H9 (cell line): ENCODE measurements around the gene TEX51. TPM values are rescaled to one million over a fixed set of nuclear protein-coding genes. Genes with fewer than 3 reads are reported as not detected.

Experiments used
- DNase-seq: peaks from one replicate; pipeline ENCODE4 v3.0.0-alpha.2; 2017
- H2AFZ ChIP-seq: one replicate; pipeline ENCODE4 v1.6.1; 2013; ENCODE audit warnings: mild to moderate bottlenecking, low read length, control low read depth, moderate library complexity
- H2AK5ac ChIP-seq: 2 replicates; pipeline ENCODE4 v1.6.1; 2013; ENCODE audit warnings: low read length, control low read depth, mixed read lengths; ENCODE audit not compliant: insufficient read length
- H2BK120ac ChIP-seq: one replicate; pipeline ENCODE4 v1.6.1; 2013; ENCODE audit warnings: low read depth, mild to moderate bottlenecking, low read length, control low read depth, inconsistent platforms; ENCODE audit not compliant: poor library complexity, severe bottlenecking
- H2BK12ac ChIP-seq: 2 replicates; pipeline ENCODE4 v1.6.1; 2013; ENCODE audit warnings: low read length, control low read depth, mixed read lengths, low read depth; ENCODE audit not compliant: insufficient read length
- H2BK15ac ChIP-seq: 2 replicates; pipeline ENCODE4 v1.6.1; 2013; ENCODE audit warnings: low read depth, low read length, control low read depth
- H2BK20ac ChIP-seq: one replicate; pipeline ENCODE4 v1.6.1; 2013; ENCODE audit warnings: low read depth, mild to moderate bottlenecking, low read length, control low read depth, inconsistent platforms; ENCODE audit not compliant: poor library complexity, severe bottlenecking
- H2BK5ac ChIP-seq: 2 replicates; pipeline ENCODE4 v1.6.1; 2013; ENCODE audit warnings: low read length, control low read depth, mixed read lengths; ENCODE audit not compliant: insufficient read length
- H3K14ac ChIP-seq: 2 replicates; pipeline ENCODE4 v1.6.1; 2013; ENCODE audit warnings: low read length, control low read depth; ENCODE audit not compliant: insufficient read depth
- H3K18ac ChIP-seq: 2 replicates; pipeline ENCODE4 v1.6.1; 2013; ENCODE audit warnings: low read depth, mild to moderate bottlenecking, mixed read lengths, low read length, control low read depth; ENCODE audit not compliant: insufficient read length
- H3K23ac ChIP-seq: 2 replicates; pipeline ENCODE4 v1.6.1; 2013; ENCODE audit warnings: low read length, control low read depth, mixed read lengths, low read depth; ENCODE audit not compliant: insufficient read length
- H3K23me2 ChIP-seq: 2 replicates; pipeline ENCODE4 v1.6.1; 2013; ENCODE audit warnings: low read depth, mild to moderate bottlenecking, mixed read lengths, low read length, control low read depth; ENCODE audit not compliant: insufficient read length, poor library complexity, severe bottlenecking
- H3K27ac ChIP-seq: 2 replicates; pipeline ENCODE4 v1.5.1; 2013; ENCODE audit warnings: low read length, control low read depth, mixed read lengths, low read depth; ENCODE audit not compliant: insufficient read length
- H3K27me3 ChIP-seq: 2 replicates; pipeline ENCODE4 v1.6.1; 2013; ENCODE audit warnings: low read length, control low read depth, inconsistent platforms; ENCODE audit not compliant: insufficient read depth
- H3K4ac ChIP-seq: 2 replicates; pipeline ENCODE4 v1.6.1; 2013; ENCODE audit warnings: low read depth, mild to moderate bottlenecking, control low read depth, inconsistent platforms, low read length, moderate library complexity
- H3K4me1 ChIP-seq: 2 replicates; pipeline ENCODE4 v1.6.1; 2013; ENCODE audit warnings: low read length, control low read depth, inconsistent platforms; ENCODE audit not compliant: insufficient read depth
- H3K4me2 ChIP-seq: 2 replicates; pipeline ENCODE4 v1.6.1; 2013; ENCODE audit warnings: low read length, control low read depth, mixed read lengths; ENCODE audit not compliant: insufficient read length, insufficient read depth
- H3K56ac ChIP-seq: 2 replicates; pipeline ENCODE4 v1.6.1; 2013; ENCODE audit warnings: low read depth, mild to moderate bottlenecking, mixed read lengths, low read length, control low read depth; ENCODE audit not compliant: insufficient read length
- H3K79me1 ChIP-seq: 2 replicates; pipeline ENCODE4 v1.6.1; 2013; ENCODE audit warnings: low read depth, mild to moderate bottlenecking, moderate library complexity, low read length, control low read depth, inconsistent platforms; ENCODE audit not compliant: insufficient read depth, poor library complexity, severe bottlenecking
- H3K79me2 ChIP-seq: 2 replicates; pipeline ENCODE4 v1.6.1; 2013; ENCODE audit warnings: low read length, control low read depth, inconsistent platforms; ENCODE audit not compliant: insufficient read depth
- H3K9ac ChIP-seq: 2 replicates; pipeline ENCODE4 v1.6.1; 2013; ENCODE audit warnings: low read length, control low read depth, mixed read lengths; ENCODE audit not compliant: insufficient read length; ENCODE audit errors: extremely low read depth
- H3K9me3 ChIP-seq: one replicate; pipeline ENCODE4 v1.6.1; 2013; ENCODE audit warnings: low read depth, low read length, inconsistent platforms; ENCODE audit not compliant: control insufficient read depth
- H3T11ph ChIP-seq: one replicate; pipeline ENCODE4 v1.6.1; 2013; ENCODE audit warnings: mild to moderate bottlenecking, low read length, control low read depth, inconsistent platforms
- H4K20me1 ChIP-seq: one replicate; pipeline ENCODE4 v1.6.1; 2013; ENCODE audit not compliant: control insufficient read depth, insufficient read length, insufficient read depth
- H4K5ac ChIP-seq: 2 replicates; pipeline ENCODE4 v1.6.1; 2013; ENCODE audit warnings: low read depth, mild to moderate bottlenecking, mixed read lengths, low read length, control low read depth; ENCODE audit not compliant: insufficient read length
- H4K8ac ChIP-seq: replicated peaks from 2 replicates; pipeline ENCODE4 v1.6.1; 2013; ENCODE audit warnings: low read length, control low read depth, mixed read lengths, low read depth; ENCODE audit not compliant: insufficient read length
- H4K91ac ChIP-seq: 2 replicates; pipeline ENCODE4 v1.6.1; 2013; ENCODE audit warnings: low read depth, mild to moderate bottlenecking, moderate library complexity, mixed read lengths, low read length, control low read depth; ENCODE audit not compliant: insufficient read length
- H3K27ac Mint-ChIP-seq, 3 experiments: 2 replicates in 2 of 3; 3 replicates in 1 of 3; pipeline ENCODE4 v1.8.0; 2020 to 2021; ENCODE audit warnings: mixed read lengths in 3 of 3, mild to moderate bottlenecking in 1 of 3, moderate library complexity in 1 of 3
- H3K27me3 Mint-ChIP-seq: 2 replicates; pipeline ENCODE4 v1.8.0; 2021; ENCODE audit warnings: low read depth, mild to moderate bottlenecking, moderate library complexity, mixed read lengths
- H3K36me3 Mint-ChIP-seq, 3 experiments: 2 replicates in 2 of 3; 3 replicates in 1 of 3; pipeline ENCODE4 v1.8.0; 2020 to 2021; ENCODE audit warnings: low read depth in 3 of 3, mixed read lengths in 3 of 3; ENCODE audit not compliant: insufficient read depth in 1 of 3
- H3K4me1 Mint-ChIP-seq, 2 experiments: 2 replicates each; pipeline ENCODE4 v1.8.0; 2020; ENCODE audit warnings: mixed read lengths in 2 of 2
- H3K4me3 Mint-ChIP-seq, 2 experiments: 2 replicates in 1 of 2; 3 replicates in 1 of 2; pipeline ENCODE4 v1.8.0; 2020 to 2021; ENCODE audit warnings: mild to moderate bottlenecking in 2 of 2, mixed read lengths in 2 of 2, moderate library complexity in 1 of 2
- H3K9me3 Mint-ChIP-seq, 2 experiments: 2 replicates in 1 of 2; 3 replicates in 1 of 2; pipeline ENCODE4 v1.8.0; 2020; ENCODE audit warnings: mild to moderate bottlenecking in 2 of 2, mixed read lengths in 2 of 2, moderate library complexity in 1 of 2
- WGBS: extraction: QIAGEN DNeasy Blood & Tissue Kit; methylation state at CpG from one replicate; pipeline ENCODE4 v1.1.7; 2013; ENCODE audit warnings: missing lambda C conversion rate, low lambda C conversion rate, mixed read lengths; ENCODE audit not compliant: insufficient read length; ENCODE audit errors: extremely low coverage; 5-methylcytosine and 5-hydroxymethylcytosine counted together
- total RNA-seq: library from RNA; stranded (reverse); gene quantifications from 2 replicates; pipeline ENCODE4 v1.2.1, GENCODE V29; 2021
- TF ChIP-seq, protein P1 (sequence below): fragments of 200-600 bp; sonication (generic); conservative IDR thresholded peaks from 3 replicates; pipeline ENCODE4 v1.8.0; 2021; ENCODE audit warnings: antibody characterized with exemption, mild to moderate bottlenecking

The TEX51 gene
- total RNA-seq, 1 experiment from 2014 or later, result not detected

DNA sequence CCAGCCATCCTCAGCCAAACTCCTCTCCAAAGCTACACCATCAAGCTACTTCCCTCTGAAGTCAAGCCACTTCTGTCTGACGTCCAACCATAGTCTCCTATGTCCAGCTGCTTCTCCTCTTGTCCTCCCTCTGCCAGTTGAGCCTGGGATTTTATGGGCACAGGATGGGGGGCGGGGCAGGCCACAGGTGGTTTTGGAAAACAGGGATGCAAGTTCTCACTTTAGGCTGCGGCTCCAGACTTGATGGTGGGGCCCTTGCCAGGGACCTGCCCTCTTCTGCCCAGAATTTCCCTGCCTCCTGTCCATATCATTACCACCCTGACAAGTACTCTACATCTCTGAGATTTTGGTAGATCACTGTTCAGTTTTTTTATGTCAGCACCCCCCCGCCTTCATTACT, 41.6 kb downstream of the TEX51 start:
- Mint-ChIP-seq H3K27ac (no peak overlapping the region), H3K4me1 (peaks cover 26 to 27% of the 10 kb centered on the region in 2 experiments), H3K27me3 (peaks cover 89% of the 10 kb centered on the region), H3K4me3 (no peak overlapping the region), H3K9me3 (peaks cover 48 to 59% of the 10 kb centered on the region in 2 experiments), H3K36me3 (peaks cover 29 to 48% (median 36%) of the 10 kb centered on the region in 3 experiments)
- H3K23me2 ChIP-seq, result no peaks in the 10 kb centered on the region
- H3K79me1 ChIP-seq, result no peaks in the 10 kb centered on the region
- WGBS, result no CpG with 5 or more reads among the region's 4 CpGs
- no peak overlapping the region for H4K91ac ChIP-seq
- H3K4ac ChIP-seq, result no peak overlapping the region
- H3K18ac ChIP-seq, result no peak overlapping the region
- H2BK15ac ChIP-seq, result no peak overlapping the region
- no peak overlapping the region for H3K9ac ChIP-seq
- no peak overlapping the region for H2BK5ac ChIP-seq
- no peaks in the 10 kb centered on the region for H3K4me1 ChIP-seq
- H2BK120ac ChIP-seq, result no peak overlapping the region
- no peak overlapping the region for H3K56ac ChIP-seq
- H3K27ac ChIP-seq, result no peak overlapping the region
- H3K23ac ChIP-seq, result no peak overlapping the region
- no peak for DNase-seq
- no peaks in the 10 kb centered on the region for H4K20me1 ChIP-seq
- TF ChIP-seq, protein P1, sequence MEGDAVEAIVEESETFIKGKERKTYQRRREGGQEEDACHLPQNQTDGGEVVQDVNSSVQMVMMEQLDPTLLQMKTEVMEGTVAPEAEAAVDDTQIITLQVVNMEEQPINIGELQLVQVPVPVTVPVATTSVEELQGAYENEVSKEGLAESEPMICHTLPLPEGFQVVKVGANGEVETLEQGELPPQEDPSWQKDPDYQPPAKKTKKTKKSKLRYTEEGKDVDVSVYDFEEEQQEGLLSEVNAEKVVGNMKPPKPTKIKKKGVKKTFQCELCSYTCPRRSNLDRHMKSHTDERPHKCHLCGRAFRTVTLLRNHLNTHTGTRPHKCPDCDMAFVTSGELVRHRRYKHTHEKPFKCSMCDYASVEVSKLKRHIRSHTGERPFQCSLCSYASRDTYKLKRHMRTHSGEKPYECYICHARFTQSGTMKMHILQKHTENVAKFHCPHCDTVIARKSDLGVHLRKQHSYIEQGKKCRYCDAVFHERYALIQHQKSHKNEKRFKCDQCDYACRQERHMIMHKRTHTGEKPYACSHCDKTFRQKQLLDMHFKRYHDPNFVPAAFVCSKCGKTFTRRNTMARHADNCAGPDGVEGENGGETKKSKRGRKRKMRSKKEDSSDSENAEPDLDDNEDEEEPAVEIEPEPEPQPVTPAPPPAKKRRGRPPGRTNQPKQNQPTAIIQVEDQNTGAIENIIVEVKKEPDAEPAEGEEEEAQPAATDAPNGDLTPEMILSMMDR, result no peak
- H3K14ac ChIP-seq, result no peak overlapping the region
- no peak overlapping the region for H2AFZ ChIP-seq
- no peaks in the 10 kb centered on the region for H3K27me3 ChIP-seq
- H2BK20ac ChIP-seq, result no peak overlapping the region
- no peak overlapping the region for H3K4me2 ChIP-seq
- H3K79me2 ChIP-seq, result no peaks in the 10 kb centered on the region
- H2AK5ac ChIP-seq, result no peak overlapping the region
- H4K5ac ChIP-seq, result no peak overlapping the region
- H3K9me3 ChIP-seq, result peaks cover 21% of the 10 kb centered on the region
- H3T11ph ChIP-seq, result no peak overlapping the region
- no peak overlapping the region for H2BK12ac ChIP-seq
- H4K8ac ChIP-seq, result no peak overlapping the region
